Anterior cingulate cortex (tissue), 58 donors: Measurements from ENCODE around the gene ABCA10.
"Not testable (repeated sequence)": the region's sequence is repeated elsewhere in the genome, so short reads cannot be mapped to it uniquely, and the experiment has no call there.

ENCODE experiments used
- DNase-seq, 58 donors: peaks; one replicate each; lab custom pipeline; 2025; lab: John Stamatoyannopoulos, UW

Gene ABCA10

GRCh38 chr17:69232650-69233049, 4.0 kb upstream of the ABCA10 start:
- no peak for DNase-seq

GRCh38 chr17:69231521-69231920, 2.9 kb upstream of the ABCA10 start:
- DNase-seq, result no peak

- no peak for DNase-seq
These were observed 2.3 kb upstream of the ABCA10 start for GRCh38 chr17:69230939-69231338.

- DNase-seq, result no peak
These were observed 606 bp downstream of the ABCA10 start for GRCh38 chr17:69228018-69228417.

DNA sequence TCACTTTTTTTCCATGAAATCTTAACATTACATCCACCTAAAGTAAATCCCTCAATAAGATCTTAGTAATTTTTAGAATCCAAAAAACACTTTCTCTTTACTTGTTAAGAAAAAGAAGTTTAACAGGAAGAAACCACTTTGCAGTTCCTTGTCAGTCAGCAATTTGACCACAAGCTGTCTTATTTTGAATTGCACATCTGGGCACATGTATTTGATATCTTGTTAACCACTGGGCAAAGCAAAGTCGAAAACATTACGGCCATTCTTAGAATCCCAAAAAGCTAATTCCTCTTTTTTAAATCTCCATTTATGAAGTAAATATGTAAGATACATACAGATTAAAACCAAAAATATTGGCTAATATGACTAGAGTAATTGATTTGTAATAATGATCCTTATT, 1.1 kb downstream of the ABCA10 start:
- no peak for DNase-seq

GRCh38 chr17:69223809-69224208, 4.8 kb downstream of the ABCA10 start:
- DNase-seq, result no peak

GRCh38 chr17:69222707-69223258, 5.8 kb downstream of the ABCA10 start:
- DNase-seq, result no peak

- no peak for DNase-seq
These were observed 8.5 kb downstream of the ABCA10 start for GRCh38 chr17:69220098-69220497.

DNA sequence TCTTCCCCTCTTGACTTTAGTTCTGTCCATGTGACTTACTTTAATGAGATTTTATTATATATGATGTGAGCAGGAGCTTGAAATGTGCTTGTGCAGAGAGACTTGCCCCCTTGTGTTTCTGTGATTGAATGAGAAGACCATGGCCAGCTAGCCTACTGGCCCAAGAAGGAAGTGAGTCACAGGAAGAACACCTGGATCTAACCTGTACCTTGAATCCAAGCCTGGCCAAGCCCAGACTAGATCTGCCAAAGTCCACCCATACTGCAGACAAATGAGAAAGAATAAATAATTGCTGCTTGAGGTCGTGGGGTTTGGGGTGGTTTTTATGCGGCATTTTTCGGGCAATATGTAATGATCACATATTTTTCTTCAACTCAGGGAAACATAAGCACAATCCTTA, 9.6 kb downstream of the ABCA10 start:
- DNase-seq, result no peak

GRCh38 chr17:69213059-69213813, 15.4 kb downstream of the ABCA10 start:
- DNase-seq, result no peak

DNA sequence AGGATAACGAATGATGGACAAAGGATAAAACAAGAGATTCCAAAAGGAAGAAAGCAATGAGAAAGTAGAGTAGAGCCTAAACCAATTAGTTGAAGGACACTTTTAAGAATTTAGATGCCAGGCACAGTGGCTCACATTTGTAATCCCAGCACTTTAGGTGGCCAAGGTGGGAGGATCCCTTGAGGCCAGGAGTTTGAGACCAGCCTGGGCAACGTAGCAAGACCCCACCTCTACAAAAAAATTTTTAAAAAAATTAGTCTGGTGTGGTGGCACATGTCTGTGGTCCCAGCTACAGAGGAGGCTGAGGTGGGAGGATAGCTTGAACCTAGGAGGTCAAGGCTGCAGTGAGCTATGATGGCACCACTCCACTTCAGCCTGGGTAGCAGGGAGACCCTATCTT, 20.0 kb downstream of the ABCA10 start:
- no peak for DNase-seq

GRCh38 chr17:69207151-69207550, 21.5 kb downstream of the ABCA10 start:
- no peak for DNase-seq

DNA sequence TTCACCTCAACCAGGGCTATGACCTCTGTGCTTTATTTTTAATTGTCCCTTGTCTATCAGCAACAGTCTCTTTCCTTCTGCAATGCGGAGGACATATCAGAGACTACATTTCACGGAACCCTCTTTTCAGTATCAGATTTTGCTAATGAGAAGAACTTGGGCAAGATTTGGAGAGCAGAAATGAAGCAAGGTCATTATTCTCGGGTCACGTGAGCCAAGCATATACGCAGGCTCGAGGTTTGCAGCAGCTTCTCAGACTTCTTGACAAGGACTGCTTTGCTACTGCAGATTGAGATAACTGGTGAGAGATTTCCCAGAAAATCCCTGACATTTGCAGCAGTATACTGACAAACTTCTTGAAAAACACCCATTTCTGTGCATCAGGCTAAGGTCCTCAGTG, 30.4 kb downstream of the ABCA10 start:
- DNase-seq, result no peak

DNA sequence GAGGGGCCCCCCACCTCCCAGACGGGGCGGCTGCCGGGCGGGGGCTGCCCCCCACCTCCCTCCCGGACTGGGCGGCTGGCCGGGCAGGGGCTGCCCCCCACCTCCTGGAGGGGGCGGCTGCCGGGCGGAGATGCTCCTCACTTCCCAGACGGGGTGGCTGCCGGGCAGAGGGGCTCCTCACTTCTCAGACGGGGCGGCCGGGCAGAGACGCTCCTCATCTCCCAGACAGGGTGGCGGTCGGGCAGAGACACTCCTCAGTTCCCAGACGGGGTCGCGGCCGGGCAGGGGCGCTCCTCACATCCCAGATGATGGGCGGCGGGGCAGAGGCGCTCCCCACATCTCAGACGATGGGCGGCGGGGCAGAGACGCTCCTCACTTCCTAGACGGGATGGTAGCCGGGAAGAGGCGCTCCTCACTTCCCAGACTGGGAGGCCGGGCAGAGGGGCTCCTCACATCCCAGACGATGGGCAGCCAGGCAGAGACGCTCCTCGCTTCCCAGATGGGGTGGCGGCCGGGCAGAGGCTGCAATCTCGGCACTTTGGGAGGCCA, 32.4 kb downstream of the ABCA10 start:
- DNase-seq, result not testable (repeated sequence)

GRCh38 chr17:69192754-69193153, 35.9 kb downstream of the ABCA10 start:
- DNase-seq, result no peak

DNA sequence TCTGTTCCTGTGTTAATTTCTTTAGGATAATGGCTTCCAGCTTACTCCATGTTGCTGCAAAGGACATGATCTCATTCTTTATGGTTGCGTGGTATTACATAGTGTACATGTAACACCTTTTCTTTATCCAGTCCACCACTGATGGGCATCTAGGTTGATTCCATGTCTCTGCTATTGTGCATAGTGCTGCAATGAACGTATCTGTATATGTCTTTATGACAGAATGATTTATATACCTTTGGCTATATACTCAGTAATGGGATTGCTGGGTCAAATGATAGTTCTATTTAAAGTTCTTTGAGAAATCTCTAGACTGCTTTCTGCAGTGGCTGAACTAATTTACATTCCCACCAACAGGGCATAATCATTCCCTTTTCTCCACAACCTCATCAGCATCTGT, 39.8 kb downstream of the ABCA10 start:
- no peak for DNase-seq

- DNase-seq, result no peak
These were observed 40.6 kb downstream of the ABCA10 start for GRCh38 chr17:69188064-69188463.

DNA sequence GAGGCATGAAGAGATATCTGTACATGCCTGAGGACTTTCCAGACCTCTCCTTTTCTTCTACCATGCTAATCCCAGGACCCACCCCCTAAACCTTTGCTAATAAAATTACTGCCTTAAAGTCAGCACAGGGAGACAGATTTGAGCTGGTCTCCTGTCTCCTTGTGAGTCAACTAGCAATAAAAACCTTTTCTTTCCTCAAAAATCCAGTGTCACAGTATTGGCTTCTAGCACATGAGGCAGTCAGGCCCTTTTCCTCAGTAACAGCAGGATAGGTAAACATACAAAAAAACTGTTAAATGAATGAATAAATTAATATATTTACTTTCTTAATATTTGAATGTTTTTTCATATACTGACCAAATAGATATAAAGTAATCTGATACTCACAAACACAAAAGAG, 41.3 kb downstream of the ABCA10 start:
- DNase-seq, result no peak

GRCh38 chr17:69179227-69179952, 49.2 kb downstream of the ABCA10 start:
- no peak for DNase-seq

- DNase-seq, result no peak
These were observed 52.2 kb downstream of the ABCA10 start for GRCh38 chr17:69176457-69176795.

DNA sequence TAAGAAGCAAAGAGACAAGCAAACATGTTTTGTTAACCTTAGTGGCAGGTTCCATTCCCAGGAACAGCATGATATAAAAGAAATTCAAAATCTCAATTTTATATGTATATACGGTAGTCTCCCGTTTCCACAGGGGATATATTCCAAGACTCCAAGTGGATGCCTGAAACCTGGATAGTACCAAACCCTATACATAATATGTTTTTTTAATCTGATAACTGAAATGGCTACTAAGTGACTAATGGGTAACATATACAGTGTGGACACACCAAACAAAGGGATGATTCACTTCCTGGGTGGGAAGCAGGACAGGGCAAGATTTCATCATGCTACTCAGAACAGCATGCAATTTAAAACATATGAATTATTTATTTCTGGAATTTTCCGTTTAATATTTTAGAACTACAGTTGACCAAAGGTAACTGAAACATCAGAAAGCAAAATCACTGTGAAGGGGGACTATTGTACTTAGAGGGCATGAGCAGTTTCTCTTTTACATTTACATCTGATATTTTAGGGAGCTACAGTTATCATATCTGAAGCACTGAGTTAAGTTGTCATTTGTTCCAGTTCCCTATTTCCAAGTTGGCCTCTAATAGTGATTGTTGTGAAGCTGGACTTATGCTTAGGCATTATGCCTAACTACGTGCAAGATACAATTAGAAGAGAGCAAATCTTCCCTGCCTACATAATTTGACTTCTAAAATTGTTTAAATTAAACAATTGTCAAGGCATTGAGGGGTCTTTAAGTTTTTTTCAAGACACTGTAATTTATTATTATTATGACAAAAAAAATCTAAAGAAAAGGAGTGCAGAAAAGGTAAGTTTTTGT, 52.8 kb downstream of the ABCA10 start:
- no peak for DNase-seq
